SK-N-MC (cell line): ENCODE measurements around the gene PLPPR2.

Source experiments
- EZH2 ChIP-seq: fragments of 200-600 bp; sonication (generic); IDR thresholded peaks from one replicate; pipeline ENCODE4 v1.6.1; 2017; ENCODE audit warnings: antibody characterized with exemption
- POLR2AphosphoS5 ChIP-seq: IDR thresholded peaks from 2 replicates; pipeline ENCODE4 v1.6.1; 2012; ENCODE audit warnings: mild to moderate bottlenecking, low read depth, low read length, borderline replicate concordance

DNA sequence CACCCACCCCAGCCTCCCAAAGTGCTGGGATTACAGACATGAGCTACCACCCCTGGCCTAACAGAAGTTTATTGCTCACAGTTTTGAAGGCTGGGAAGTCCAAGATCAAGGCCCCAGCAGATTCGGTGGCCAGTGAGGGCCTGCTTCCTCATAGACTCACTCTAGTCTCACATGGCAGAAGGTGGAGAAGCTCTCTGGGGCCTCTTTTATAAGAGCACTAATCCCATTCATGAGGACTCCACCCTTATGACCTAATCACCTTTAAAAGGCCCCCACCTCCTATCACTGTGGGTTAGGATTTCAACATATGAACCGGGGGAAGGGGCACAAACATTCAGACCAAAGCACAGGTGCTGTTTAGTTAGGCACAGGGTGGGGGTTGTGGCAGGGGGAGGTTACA is 12.3 kb downstream of the PLPPR2 start:
- TF ChIP-seq POLR2AphosphoS5 (no peak), EZH2 (no peak)
